ENCODE results near the gene TMIGD2.
"Not testable (repeated sequence)": the region's sequence is repeated elsewhere in the genome, so short reads cannot be mapped to it uniquely, and the experiment has no call there.

The TMIGD2 gene

DNA sequence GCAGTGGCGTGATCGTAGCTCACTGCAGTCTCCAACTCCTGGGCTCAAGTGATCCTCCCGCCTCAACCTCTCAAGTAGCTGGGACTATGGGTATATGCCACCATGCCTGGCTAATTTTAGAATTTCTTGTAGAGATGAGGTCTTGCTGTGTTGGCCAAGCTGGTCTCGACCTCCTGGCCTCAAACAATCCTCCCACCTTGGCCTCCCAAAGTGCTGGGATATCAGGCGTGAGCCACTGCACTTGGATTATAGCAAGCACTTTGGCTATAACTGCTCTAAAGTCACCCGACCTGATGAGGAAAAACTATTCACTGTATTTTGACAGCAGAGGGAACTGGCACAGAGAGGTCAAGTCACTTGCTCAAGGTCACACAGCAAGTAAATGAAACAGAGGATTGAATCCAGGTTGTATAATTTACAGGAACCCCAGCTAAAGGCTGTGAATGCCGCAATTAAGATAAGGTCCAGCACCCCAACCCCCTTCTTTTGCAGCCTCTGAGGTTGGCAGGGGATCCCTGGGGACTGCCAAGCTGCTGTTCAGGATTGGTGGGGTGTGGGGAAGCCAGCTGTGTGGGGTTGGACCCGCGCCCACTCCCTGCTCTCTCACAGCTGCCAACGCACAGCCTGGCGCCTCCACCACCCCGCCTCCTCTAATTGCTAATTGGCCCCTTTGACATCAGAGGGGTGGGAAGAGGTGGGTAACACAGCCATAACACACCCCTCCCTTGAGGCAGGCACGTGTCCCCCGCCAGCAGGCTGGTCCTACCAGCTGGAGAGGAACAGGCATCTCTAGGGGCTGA is 6.0 kb downstream of the TMIGD2 start:
- DNase-seq: no peak

DNA sequence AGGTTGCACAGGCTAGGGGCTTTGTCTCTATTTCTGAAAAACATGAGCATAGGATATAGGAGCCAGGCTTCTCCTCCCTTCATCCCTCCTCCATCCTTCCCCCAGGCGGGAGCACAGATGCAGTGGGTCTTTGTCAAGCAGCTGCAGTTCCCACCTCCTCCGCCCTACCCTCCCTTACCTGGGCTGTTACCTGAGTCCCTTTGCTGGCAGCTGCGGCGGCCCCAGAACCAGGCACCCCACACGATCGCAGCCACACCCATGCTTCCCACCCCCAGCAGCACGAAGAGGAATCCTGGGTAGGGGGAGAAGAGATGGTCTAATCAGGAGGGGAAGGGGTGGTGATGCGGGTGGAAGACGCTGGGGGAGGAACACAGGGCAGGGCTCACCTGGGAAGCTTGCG is 7.8 kb downstream of the TMIGD2 start:
- no peak for DNase-seq

GRCh38 chr19:4292515-4292914 is 9.7 kb downstream of the TMIGD2 start:
- no peak for DNase-seq

DNA sequence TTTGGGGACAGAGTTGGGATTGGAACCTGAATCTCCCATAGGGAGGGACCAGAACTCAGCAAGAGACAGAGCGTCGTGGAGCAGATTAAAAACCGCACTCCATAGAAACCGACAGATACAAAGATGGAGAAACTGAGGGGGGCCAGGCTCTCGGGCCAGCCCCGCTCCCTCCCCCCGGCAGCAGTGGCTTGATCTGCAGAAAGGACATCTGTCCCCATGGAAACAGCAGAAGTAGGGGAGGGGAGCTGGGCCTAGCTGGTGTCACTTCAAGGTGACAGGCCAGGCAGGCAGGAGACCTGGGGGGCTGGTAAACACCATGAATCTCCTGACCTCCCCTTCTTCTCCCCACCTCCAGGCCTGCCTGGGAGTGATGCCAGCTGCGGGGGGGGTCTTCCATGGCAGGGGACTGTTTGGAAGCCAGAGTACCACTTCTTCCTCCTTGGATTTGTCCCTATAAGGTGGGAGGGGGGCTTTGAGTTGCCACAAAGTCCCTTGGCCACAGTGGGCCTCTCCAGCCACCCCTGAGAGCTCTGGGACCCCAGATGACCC is 10.9 kb downstream of the TMIGD2 start:
- no peak for DNase-seq

DNA sequence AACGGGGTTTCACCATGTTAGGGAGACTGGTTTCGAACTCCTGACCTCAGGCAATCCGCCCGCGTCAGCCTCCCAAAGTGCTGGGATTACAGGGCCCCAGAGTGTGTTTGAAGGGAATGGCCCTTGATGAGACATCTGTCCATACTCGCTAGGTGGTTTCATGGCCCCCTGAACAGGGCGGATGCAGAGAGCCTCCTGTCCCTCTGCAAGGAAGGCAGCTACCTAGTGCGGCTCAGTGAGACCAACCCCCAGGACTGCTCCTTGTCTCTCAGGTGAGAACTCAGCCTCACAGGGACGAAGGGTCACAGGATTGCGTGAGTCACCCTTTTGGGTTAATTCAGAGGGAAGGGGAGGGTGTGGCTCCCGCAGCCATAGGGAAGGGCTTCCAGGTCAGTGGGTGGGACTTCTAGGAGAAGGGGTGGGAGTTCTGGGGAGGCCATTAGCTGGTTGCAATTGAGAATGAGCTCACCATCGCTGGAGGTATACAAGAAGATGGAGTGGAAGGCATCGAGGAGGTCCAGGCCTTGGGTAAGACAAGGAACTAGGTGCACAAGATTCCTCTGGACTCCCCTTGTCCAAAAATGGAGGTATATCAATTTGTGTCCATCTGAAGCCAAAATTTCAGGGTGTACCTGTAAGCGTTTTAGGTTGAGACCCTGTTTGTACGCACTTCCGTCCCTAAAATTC is 14.0 kb downstream of the TMIGD2 start:
- no peak for DNase-seq

GRCh38 chr19:4286141-4286540 is 16.0 kb downstream of the TMIGD2 start:
- DNase-seq: not testable (repeated sequence)

DNA sequence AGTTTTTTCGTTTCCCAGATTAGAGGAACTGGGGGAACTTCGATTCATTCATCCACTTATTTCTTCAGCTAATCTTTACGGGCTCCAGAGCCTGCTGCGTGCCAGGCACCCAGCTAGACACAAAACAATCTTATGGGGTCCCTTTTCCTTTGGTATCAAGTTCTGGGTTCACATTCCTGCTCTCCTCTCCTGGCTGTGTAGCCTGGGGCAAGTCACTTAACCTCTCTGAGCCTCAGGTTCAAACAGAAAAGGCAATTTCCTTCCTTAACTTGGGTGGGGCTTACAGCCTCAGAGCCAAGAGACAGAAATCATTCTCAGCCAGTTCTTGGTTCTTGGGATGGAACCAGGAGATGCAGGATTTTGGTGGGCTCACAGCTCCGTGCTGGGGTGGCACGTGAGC is 17.2 kb downstream of the TMIGD2 start:
- no peak for DNase-seq

DNA sequence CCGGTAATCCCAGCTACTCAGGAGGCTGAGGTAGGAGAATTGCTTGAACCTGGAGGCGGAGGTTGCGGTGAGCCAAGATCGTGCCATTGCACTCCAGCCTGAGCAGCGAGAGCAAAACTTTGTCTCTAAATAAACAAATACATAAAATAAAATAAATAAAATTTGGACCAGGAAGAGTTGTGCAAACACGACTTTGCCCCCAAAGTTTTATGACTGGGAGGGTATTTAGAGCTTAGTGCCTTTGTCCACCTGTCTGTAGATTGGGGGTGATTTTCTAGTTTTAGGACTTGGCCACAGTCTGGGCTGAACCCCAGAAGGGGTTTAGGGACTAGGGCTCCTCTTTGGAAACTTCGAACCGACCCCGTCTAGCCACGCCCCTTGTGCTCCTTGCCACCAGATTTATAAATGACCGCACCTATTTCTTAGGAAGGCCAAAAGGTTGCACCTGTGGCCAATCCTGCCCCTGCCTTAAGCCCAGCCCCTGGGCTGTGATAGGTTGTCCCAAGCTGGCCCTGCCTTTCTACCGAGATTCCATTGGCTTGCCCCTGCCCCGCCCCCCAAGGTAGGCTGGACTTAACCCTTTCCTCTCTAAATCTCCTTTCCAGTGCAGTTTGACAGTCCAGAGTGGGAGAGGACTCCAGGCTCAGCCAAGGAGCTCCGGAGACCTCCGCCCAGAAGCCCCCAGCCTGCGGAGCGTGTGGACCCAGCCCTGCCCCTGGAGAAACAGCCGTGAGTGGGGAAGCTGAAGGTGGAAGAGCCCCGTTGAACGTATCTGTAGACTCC is 17.8 kb downstream of the TMIGD2 start:
- DNase-seq: no peak

DNA sequence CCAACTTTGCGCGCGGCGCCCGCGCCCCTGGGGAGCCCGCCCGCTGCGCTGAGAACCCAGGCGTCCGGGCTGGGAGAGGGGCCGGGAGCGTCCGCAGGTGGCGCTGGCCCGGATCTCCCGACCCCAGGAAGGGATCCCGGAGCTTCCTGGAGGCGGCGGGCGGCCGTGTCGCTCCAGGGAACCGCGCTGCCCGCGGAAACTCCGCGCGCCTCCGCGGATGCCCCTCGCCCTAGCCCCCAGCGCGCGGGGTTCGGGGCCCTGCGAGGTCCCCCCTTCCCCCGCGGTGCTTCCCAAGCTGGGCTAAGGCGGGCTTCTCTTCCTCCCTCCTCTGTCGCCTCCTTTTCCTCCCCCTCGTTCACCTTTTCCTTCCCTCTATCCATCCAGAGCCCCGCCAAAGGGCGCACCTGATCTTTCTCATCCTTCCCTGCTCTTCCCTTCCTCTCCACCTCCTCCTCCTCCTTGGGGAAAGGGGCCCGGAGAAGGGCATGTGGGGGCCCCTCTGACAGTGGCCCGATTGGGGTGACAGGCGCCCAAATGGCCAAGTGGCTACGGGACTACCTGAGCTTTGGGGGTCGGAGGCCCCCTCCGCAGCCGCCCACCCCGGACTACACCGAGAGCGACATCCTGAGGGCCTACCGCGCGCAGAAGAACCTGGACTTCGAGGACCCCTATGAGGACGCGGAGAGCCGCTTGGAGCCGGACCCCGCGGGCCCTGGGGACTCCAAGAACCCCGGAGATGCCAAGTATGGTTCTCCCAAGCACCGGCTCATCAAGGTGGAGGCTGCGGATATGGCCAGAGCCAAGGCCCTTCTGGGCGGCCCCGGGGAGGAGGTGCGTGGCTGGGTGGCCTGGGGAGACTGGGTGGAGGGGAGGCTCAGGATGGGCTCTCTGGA is 22.4 kb downstream of the TMIGD2 start:
- no peak for DNase-seq

DNA sequence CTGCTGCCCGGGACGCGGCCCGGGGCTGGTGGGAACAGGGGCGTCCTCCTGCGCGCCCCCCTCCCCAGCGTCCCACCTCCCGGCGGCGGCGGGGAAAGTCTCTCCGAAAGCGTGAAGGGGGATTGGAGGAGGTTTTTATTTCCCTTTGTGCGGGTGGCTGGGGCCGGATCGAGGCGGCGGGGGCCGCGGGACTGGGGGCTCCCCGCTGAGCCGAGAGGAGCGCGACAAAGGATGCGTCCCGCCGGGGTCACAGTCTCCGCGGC is 23.0 kb downstream of the TMIGD2 start:
- DNase-seq: no peak

DNA sequence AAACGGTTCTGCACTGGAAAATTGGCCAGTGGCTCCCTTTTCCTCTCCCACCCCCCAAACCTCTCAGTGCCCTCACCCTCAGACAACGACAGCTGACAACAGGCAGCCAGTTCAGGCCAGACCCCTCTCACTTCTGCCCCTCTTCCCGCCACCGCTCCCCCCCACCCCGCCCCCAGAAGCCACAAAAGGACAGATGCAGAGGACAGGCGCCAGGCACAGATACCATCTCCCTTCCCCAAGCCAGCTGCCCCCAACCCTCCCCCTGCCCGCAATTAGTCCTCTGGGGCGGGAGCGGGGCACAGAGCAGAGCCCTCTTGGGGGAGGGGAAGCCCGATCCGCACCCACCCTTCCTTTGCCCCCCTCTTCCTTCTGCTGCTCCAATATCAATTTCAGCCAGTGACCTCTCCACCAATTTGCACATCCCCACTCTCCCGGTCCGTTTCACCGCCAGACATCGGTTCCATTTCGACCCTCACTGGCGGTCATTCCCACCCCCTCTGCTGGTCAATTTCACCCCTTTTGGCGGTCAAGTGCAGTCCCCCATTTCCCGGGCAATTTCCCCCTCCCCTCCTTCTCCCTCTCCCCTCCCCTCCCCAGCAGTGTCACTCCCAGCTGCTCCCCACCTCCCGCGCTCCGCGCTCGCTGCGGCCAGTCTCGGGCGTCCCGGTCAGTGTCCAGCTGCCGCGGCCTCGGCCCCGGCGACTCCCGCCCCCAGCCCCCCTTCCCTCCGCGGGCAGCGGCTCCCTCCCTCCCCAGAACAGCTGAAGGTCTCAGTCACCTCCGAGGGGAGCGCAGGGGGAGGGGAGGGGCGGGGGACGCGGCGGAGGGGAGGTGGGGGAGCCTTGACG is 23.5 kb downstream of the TMIGD2 start, which contains the start of gene SHD:
Gene SHD (plus strand): TSS at position 848 of the 848 bp plus-strand sequence. CDS start 798 bp downstream, outside the sequence.
- DNase-seq: no peak

GRCh38 chr19:4278010-4278409 is 24.2 kb downstream of the TMIGD2 start:
- no peak for DNase-seq

- DNase-seq: no peak
Observed at GRCh38 chr19:4277191-4277696, 24.9 kb downstream of the TMIGD2 start.

DNA sequence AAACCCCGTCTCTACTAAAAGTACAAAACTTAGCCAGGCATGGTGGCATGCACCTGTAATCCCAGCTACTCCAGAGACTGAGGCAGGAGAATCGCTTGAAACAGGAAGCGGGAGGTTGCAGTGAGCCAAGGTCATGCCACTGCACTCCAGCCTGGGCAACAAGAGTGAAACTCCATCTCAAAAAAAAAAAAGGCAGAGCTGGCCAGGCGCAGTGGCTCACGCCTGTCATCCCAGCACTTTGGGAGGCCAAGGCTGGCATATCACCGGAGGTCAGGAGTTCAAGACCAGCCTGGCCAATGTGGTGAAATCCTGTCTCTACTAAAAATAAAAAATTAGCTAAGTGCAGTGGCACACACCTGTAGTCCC is 27.9 kb downstream of the TMIGD2 start:
- DNase-seq: not testable (repeated sequence)

GRCh38 chr19:4272894-4273293 is 29.3 kb downstream of the TMIGD2 start:
- DNase-seq: no peak

DNA sequence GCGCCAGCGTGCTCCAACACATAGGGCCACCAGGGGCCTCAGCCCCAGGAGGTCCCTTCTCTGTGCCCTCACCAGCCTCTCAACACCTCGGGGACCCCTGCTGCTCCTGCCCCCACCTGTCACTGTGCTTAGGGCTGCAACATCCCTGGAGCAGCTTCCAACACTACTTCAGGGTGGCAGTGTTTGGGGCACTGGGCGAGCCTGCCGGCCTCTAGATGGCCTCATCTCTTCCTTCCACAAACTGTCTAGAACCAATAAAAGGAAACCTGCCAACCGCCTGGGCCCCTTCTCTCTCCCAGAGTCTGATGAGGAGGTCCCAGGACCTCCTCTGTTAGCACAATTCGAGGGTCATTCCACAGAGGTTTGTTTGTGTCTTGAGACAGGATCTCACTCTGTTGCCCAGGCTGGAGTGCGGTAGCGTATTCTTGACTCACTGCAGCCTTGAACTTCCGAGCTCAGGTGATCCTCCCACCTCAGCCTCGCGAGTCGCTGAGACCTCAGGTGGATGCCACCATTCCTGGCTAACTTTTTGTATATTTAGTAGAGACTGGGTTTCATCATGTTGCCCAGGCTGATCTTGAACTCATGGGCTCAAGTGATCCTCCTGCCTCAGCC is 33.3 kb downstream of the TMIGD2 start:
- DNase-seq: no peak

DNA sequence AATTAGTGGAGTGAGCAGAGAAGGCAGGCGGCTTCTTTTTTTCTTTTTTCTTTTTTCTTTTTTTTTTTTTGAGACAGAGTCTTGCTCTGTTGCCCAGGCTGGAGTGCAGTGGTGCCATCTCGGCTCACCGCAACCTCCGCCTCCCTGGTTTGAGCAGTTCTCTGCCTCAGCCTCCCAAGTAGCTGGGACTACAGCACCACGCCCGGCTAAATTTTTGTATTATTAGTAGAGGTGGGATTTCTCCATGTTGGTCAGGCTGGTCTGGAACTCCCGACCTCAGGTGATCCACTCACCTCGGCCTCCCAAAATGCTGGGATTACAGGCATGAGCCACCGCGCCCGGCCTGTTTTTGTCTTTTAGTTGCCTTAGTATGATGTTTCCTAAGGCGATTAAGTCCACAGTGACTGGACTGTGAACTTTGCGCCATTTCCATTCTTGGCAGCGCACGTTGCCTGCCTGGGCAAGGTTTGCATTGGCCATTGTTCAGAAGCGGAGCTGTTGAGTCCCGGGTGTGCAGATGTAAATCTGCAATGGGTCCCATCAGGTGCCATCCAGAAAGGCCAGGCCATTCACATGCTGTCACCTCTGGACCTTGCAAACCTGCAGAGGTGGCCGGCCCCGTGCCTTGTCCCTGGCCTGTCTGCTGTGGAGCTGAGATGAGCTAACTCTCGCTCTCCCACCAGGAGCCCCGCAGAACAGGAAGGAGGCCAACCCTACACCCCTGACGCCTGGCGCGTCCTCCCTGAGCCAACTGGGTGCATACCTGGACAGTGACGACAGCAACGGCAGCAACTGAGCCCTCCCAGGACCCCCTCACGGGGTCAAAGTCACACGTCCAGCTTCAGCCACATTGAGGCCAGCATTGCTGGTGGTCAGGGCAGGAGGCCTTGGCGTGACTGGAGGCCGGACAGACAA is 34.0 kb downstream of the TMIGD2 start:
- no peak for DNase-seq

DNA sequence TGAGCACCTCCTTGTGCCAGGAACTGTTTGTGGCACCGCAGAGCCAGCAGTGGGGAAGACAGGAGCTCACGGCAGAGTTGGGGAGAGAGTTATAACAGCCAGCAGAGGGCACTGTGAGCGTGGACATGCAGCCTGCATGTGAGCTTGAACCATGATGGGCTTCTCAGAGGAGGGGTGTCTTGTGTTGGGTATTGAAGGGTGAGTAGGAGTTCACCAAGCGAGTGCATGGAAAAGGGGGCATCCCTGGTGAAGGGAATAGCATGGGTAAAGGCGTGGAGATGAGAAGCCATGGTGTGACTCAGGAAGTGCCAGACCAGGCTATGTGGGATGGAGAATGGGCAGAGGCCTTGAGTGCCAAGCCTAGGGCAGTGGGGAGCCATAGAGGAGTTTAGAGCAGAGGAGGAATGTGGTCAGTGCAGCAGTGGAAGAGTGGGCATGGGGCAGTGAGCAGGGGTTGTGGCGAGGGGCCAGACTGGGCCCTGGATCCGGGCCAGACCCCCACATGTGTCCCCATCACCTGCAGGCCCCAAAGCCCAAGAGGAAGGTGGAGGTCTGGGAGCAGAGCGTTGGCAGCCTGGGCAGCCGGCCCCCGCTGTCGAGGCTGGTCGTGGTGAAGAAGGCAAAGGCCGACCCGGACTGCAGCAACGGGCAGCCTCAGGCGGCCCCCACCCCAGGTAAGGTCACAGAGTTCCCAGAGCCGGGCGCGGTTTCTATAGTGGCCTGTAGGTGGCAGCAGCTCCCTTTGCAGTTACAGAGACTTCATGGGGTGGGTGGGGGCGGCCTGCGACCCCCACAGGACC is 34.9 kb downstream of the TMIGD2 start:
- DNase-seq: no peak

Data from NK-92 treated with Interleukin-12 subunit alpha and Interleukin-12 subunit beta, amount 100 ng/mL, for 24 hours (cell line).